GM20000 (cell line): ENCODE results near the gene GTPBP10.

Experiments
- DNase-seq: peaks from one replicate; pipeline ENCODE4 v3.0.0; 2012; ENCODE audit warnings: low spot score
- CTCF ChIP-seq: IDR thresholded peaks from 2 replicates; pipeline ENCODE4 v1.5.1; 2012; ENCODE audit warnings: mild to moderate bottlenecking, control low read depth; ENCODE audit errors: extremely low read depth, missing control alignments

GTPBP10 gene

GRCh38 chr7:90346336-90347125 is at the start of gene GTPBP10:
GTPBP10 (plus strand) TSS chr7:90346716; CDS start chr7:90346742, 26 bp downstream.
- peak; percentile 92 for DNase-seq
- TF ChIP-seq CTCF: peak; percentile 84

GRCh38 chr7:90298145-90299038 is 48.1 kb upstream of the GTPBP10 start:
- DNase-seq: peak; percentile 40
- peak; percentile 61 for TF ChIP-seq CTCF

GRCh38 chr7:90303241-90303640 is 43.3 kb upstream of the GTPBP10 start:
- no peak for DNase-seq
- no peak for TF ChIP-seq CTCF

GRCh38 chr7:90309872-90310271 is 36.6 kb upstream of the GTPBP10 start:
- DNase-seq: no peak
- TF ChIP-seq CTCF: no peak

- TF ChIP-seq CTCF: no peak
- DNase-seq: no peak
These were observed 35.3 kb upstream of the GTPBP10 start for GRCh38 chr7:90311175-90311574.

GRCh38 chr7:90312745-90313144 is 33.8 kb upstream of the GTPBP10 start:
- TF ChIP-seq CTCF: no peak
- DNase-seq: no peak

- DNase-seq: no peak
- no peak for TF ChIP-seq CTCF
These were observed 32.6 kb upstream of the GTPBP10 start for GRCh38 chr7:90313907-90314306.
